HepG2 (cell line): Measurements from ENCODE around the gene SEMA3G. TPM values are rescaled to one million over a fixed set of nuclear protein-coding genes. Genes with fewer than 3 reads are reported as not detected.

ENCODE experiments used
- DMAP1 ChIP-seq: IDR thresholded peaks from 2 replicates; pipeline ENCODE4 v1.6.1; 2016
- FOSL1 ChIP-seq: sonication (generic); formaldehyde crosslinking; IDR thresholded peaks from 2 replicates; pipeline ENCODE4 v1.9.0; 2021; ENCODE audit warnings: missing genetic modification reagents, borderline replicate concordance
- GATAD2A ChIP-seq: IDR thresholded peaks from 2 replicates; pipeline ENCODE4 v1.6.1; 2016
- MXD4 ChIP-seq: IDR thresholded peaks from 2 replicates; pipeline ENCODE4 v1.6.1; 2016; ENCODE audit warnings: mild to moderate bottlenecking, missing biosample characterization, missing genetic modification reagents
- PHF21A ChIP-seq: sonication (generic); formaldehyde crosslinking; IDR thresholded peaks from 2 replicates; pipeline ENCODE4 v1.5.0; 2020; ENCODE audit warnings: mild to moderate bottlenecking, missing genetic modification reagents
- PLRG1 ChIP-seq: fragments of 450-650 bp; conservative IDR thresholded peaks from 2 replicates; pipeline ENCODE4 v1.6.1; 2016
- POLR2A ChIP-seq, 2 experiments: IDR thresholded peaks; 2 replicates each; pipeline ENCODE4 v1.6.1; 2011; ENCODE audit warnings: low read depth in 2 of 2, low read length in 2 of 2, mild to moderate bottlenecking in 1 of 2, moderate library complexity in 1 of 2; ENCODE audit not compliant: insufficient read depth in 1 of 2
- SP140L ChIP-seq: sonication (generic); formaldehyde crosslinking; IDR thresholded peaks from 2 replicates; pipeline ENCODE4 v1.4.0; 2020; ENCODE audit warnings: missing genetic modification reagents, borderline replicate concordance
- STAG1 ChIP-seq: sonication (generic); formaldehyde crosslinking; IDR thresholded peaks from 2 replicates; pipeline ENCODE4 v1.4.0; 2020; ENCODE audit warnings: missing genetic modification reagents
- ZFX ChIP-seq: sonication (generic); formaldehyde crosslinking; IDR thresholded peaks from 2 replicates; pipeline ENCODE4 v1.4.0; 2020; ENCODE audit warnings: mild to moderate bottlenecking, low read depth, missing genetic modification reagents, moderate library complexity
- ZNF225 ChIP-seq: sonication (generic); formaldehyde crosslinking; IDR thresholded peaks from 2 replicates; pipeline ENCODE4 v1.4.0; 2020; ENCODE audit warnings: mild to moderate bottlenecking, missing genetic modification reagents
- ZNF253 ChIP-seq: sonication (generic); formaldehyde crosslinking; IDR thresholded peaks from 2 replicates; pipeline ENCODE4 v1.8.0; 2022; ENCODE audit warnings: mild to moderate bottlenecking, missing genetic modification reagents, borderline replicate concordance
- ZNF326 ChIP-seq: sonication (generic); formaldehyde crosslinking; IDR thresholded peaks from 2 replicates; pipeline ENCODE4 v1.4.0; 2020; ENCODE audit warnings: missing genetic modification reagents, borderline replicate concordance
- ZNF350 ChIP-seq: sonication (generic); formaldehyde crosslinking; IDR thresholded peaks from 2 replicates; pipeline ENCODE4 v1.4.0; 2020; ENCODE audit warnings: mild to moderate bottlenecking, low read depth, missing genetic modification reagents, borderline replicate concordance
- ZNF501 ChIP-seq: sonication (generic); formaldehyde crosslinking; IDR thresholded peaks from 2 replicates; pipeline ENCODE4 v1.5.1; 2020; ENCODE audit warnings: mild to moderate bottlenecking, moderate library complexity, missing genetic modification reagents
- ZNF713 ChIP-seq: sonication (generic); formaldehyde crosslinking; IDR thresholded peaks from 2 replicates; pipeline ENCODE4 v1.4.0; 2020; ENCODE audit warnings: mild to moderate bottlenecking, missing genetic modification reagents
- polyA plus RNA-seq, 8 experiments: library from polyadenylated mRNA; depleted of rRNA in 3 of 8; stranded (reverse) in 7 of 8; unstranded in 1 of 8; fragments of >200 nt; fragmentation: Illumina TruSeq in 4 of 8; extraction: Trizol in 4 of 8; gene quantifications; 2 replicates each; pipeline versions ENCODE4 v1.2.1 to v1.2.3, GENCODE V29; 2011 to 2016; ENCODE audit warnings: low read depth in 4 of 8, missing spikeins in 1 of 8, mixed read lengths in 1 of 8; ENCODE audit not compliant: insufficient read depth in 1 of 8
- total RNA-seq, 5 experiments: library from RNA; depleted of rRNA; stranded (reverse); fragments of >200 nt; fragmentation: Illumina TruSeq; extraction: Trizol; gene quantifications; 2 replicates each; pipeline ENCODE4 v1.2.3, GENCODE V29; 2016; ENCODE audit warnings: low read depth in 1 of 5
- TF ChIP-seq, protein P1 (sequence below): sonication (generic); formaldehyde crosslinking; IDR thresholded peaks from 2 replicates; pipeline ENCODE4 v1.4.0; 2020; ENCODE audit warnings: missing genetic modification reagents, borderline replicate concordance
- TF ChIP-seq, protein P2 (sequence below): sonication (generic); formaldehyde crosslinking; IDR thresholded peaks from 2 replicates; pipeline ENCODE4 v1.4.0; 2020; ENCODE audit warnings: missing genetic modification reagents, borderline replicate concordance
- TF ChIP-seq, protein P3 (sequence below): sonication (generic); formaldehyde crosslinking; IDR thresholded peaks from 2 replicates; pipeline ENCODE4 v1.5.1; 2020; ENCODE audit warnings: mild to moderate bottlenecking, missing genetic modification reagents, moderate library complexity

SEMA3G gene
- total and polyA plus RNA-seq, 2 of the 13 experiments (the other 11 are each of a cell fraction or from before 2014, with no cell fraction given) = 6.1 to 8.3 TPM

DNA sequence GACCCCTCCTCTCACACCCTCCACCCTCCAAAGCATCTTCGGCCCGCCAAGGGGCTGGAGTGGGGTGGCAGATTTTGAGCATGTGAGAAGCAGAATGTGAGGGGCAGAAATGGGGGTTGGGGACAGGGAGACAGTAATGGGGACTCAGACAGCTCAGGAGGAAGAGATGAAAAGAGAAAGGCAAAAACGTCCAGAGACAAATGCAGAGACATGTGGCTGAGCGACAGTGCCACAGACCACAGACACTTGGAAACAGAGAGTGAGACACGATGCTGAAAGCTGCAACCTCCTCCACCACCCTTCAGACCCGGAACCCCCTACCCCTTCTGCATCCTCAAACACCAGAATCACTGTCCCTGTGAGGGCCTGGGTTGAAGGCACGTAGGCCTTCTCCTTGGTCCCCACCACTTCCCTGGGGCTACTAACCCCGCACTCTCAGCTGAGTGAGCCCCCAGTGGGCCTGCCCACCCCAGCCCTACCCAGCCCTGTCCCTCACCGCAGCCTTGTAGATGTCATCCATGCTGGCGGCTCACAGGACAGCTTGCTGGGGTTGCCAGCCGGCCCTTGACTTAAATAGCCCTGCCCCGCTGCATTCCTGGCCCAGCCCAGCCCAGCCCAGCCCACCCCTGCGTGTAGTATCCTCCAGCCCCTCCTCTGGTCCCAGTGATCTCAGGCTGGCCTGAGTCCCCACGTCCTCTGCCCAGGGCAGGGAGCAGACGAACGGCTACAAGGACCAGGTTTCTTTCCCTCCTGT lies 8.8 kb upstream of the SEMA3G start, which contains the start of gene TNNC1 (continued):
- TF ChIP-seq, protein P1, sequence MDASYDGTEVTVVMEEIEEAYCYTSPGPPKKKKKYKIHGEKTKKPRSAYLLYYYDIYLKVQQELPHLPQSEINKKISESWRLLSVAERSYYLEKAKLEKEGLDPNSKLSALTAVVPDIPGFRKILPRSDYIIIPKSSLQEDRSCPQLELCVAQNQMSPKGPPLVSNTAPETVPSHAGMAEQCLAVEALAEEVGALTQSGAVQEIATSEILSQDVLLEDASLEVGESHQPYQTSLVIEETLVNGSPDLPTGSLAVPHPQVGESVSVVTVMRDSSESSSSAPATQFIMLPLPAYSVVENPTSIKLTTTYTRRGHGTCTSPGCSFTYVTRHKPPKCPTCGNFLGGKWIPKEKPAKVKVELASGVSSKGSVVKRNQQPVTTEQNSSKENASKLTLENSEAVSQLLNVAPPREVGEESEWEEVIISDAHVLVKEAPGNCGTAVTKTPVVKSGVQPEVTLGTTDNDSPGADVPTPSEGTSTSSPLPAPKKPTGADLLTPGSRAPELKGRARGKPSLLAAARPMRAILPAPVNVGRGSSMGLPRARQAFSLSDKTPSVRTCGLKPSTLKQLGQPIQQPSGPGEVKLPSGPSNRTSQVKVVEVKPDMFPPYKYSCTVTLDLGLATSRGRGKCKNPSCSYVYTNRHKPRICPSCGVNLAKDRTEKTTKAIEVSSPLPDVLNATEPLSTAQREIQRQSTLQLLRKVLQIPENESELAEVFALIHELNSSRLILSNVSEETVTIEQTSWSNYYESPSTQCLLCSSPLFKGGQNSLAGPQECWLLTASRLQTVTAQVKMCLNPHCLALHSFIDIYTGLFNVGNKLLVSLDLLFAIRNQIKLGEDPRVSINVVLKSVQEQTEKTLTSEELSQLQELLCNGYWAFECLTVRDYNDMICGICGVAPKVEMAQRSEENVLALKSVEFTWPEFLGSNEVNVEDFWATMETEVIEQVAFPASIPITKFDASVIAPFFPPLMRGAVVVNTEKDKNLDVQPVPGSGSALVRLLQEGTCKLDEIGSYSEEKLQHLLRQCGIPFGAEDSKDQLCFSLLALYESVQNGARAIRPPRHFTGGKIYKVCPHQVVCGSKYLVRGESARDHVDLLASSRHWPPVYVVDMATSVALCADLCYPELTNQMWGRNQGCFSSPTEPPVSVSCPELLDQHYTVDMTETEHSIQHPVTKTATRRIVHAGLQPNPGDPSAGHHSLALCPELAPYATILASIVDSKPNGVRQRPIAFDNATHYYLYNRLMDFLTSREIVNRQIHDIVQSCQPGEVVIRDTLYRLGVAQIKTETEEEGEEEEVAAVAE (CRISPR knock-in tag) = no peak
- TF ChIP-seq ZNF253 (CRISPR knock-in tag) (no peak), PHF21A (0 out of 2 replicates have a peak, but pooled peaks have one; percentile 21), FOSL1 (CRISPR knock-in tag) (no peak), ZNF501 (CRISPR knock-in tag) (peak; percentile 63), ZNF225 (CRISPR knock-in tag) (0 out of 2 replicates have a peak, but pooled peaks have one; percentile 26), MXD4 (CRISPR knock-in tag) (no peak), ZNF350 (CRISPR knock-in tag) (0 out of 2 replicates have a peak, but pooled peaks have one; percentile 41), POLR2A (IDR thresholded peaks at IDR 0.05; ENCODE audit: insufficient read depth in 1 of 2, low read depth in 2 of 2, low read length in 2 of 2) (0 out of 4 replicates have a peak, but pooled peaks of 1 of the 2 experiments have one; percentile 19), SP140L (CRISPR knock-in tag) (no peak), GATAD2A (CRISPR knock-in tag) (0 out of 2 replicates have a peak, but pooled peaks have one; percentile 24), ZNF326 (CRISPR knock-in tag) (no peak), ZNF713 (CRISPR knock-in tag) (no peak), ZFX (CRISPR knock-in tag) (peak; percentile 54; the same call in 1 of the 2 replicates), DMAP1 (CRISPR knock-in tag) (no peak), STAG1 (CRISPR knock-in tag) (no peak), PLRG1 (no peak)
- TF ChIP-seq, protein P2, sequence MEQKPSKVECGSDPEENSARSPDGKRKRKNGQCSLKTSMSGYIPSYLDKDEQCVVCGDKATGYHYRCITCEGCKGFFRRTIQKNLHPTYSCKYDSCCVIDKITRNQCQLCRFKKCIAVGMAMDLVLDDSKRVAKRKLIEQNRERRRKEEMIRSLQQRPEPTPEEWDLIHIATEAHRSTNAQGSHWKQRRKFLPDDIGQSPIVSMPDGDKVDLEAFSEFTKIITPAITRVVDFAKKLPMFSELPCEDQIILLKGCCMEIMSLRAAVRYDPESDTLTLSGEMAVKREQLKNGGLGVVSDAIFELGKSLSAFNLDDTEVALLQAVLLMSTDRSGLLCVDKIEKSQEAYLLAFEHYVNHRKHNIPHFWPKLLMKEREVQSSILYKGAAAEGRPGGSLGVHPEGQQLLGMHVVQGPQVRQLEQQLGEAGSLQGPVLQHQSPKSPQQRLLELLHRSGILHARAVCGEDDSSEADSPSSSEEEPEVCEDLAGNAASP = no peak
- TF ChIP-seq, protein P3, sequence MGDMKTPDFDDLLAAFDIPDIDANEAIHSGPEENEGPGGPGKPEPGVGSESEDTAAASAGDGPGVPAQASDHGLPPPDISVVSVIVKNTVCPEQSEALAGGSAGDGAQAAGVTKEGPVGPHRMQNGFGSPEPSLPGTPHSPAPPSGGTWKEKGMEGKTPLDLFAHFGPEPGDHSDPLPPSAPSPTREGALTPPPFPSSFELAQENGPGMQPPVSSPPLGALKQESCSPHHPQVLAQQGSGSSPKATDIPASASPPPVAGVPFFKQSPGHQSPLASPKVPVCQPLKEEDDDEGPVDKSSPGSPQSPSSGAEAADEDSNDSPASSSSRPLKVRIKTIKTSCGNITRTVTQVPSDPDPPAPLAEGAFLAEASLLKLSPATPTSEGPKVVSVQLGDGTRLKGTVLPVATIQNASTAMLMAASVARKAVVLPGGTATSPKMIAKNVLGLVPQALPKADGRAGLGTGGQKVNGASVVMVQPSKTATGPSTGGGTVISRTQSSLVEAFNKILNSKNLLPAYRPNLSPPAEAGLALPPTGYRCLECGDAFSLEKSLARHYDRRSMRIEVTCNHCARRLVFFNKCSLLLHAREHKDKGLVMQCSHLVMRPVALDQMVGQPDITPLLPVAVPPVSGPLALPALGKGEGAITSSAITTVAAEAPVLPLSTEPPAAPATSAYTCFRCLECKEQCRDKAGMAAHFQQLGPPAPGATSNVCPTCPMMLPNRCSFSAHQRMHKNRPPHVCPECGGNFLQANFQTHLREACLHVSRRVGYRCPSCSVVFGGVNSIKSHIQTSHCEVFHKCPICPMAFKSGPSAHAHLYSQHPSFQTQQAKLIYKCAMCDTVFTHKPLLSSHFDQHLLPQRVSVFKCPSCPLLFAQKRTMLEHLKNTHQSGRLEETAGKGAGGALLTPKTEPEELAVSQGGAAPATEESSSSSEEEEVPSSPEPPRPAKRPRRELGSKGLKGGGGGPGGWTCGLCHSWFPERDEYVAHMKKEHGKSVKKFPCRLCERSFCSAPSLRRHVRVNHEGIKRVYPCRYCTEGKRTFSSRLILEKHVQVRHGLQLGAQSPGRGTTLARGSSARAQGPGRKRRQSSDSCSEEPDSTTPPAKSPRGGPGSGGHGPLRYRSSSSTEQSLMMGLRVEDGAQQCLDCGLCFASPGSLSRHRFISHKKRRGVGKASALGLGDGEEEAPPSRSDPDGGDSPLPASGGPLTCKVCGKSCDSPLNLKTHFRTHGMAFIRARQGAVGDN = peak; percentile 56
